NOMO-1 treated with dmso at 0.1 percent for 144 hours (cell line): ENCODE data around the gene SNX25.
"Not testable (repeated sequence)": the region's sequence is repeated elsewhere in the genome, so short reads cannot be mapped to it uniquely, and the experiment has no call there.

Source experiments
- DNase-seq: peaks from one replicate; lab custom pipeline; 2025; ENCODE audit not compliant: unreplicated experiment; lab: John Stamatoyannopoulos, UW

Gene SNX25

GRCh38 chr4:185341377-185341776 lies 132.0 kb downstream of the SNX25 start:
- no peak for DNase-seq

- DNase-seq: no peak
Observed at GRCh38 chr4:185341841-185342240, 132.4 kb downstream of the SNX25 start.

GRCh38 chr4:185343726-185344581 lies 134.6 kb downstream of the SNX25 start:
- DNase-seq: no peak

- DNase-seq: no peak
Observed at GRCh38 chr4:185344743-185345538, 135.5 kb downstream of the SNX25 start.

DNA sequence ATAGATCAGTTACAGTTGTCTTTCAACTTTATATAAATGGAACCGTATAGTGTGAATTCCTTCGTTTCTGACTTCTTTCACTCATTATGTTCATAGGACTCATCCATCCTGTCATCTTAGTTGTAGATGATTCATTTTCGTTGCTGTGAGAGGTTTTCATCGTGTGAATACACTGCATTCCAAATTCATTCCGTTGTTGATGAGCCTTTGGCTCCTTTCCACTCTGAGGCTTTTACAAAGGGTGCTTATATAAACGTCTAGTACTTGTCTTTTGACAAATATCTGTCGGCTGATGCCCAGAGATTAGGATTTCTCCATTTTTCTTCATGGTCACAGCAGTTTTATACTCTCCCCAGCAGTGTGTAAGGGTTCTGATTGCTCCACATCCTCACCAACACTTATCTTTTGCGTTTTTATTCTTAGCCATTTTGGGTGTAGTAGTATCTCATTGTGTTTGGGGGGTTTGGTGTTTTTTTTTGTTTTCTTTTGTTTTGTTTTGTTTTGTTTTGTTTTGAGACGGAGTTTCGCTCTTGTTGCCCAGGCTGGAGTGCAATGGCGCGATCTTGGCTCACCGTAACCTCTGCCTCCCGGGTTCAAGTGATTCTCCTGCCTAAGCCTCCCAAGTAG lies 137.7 kb downstream of the SNX25 start:
- no peak for DNase-seq

DNA sequence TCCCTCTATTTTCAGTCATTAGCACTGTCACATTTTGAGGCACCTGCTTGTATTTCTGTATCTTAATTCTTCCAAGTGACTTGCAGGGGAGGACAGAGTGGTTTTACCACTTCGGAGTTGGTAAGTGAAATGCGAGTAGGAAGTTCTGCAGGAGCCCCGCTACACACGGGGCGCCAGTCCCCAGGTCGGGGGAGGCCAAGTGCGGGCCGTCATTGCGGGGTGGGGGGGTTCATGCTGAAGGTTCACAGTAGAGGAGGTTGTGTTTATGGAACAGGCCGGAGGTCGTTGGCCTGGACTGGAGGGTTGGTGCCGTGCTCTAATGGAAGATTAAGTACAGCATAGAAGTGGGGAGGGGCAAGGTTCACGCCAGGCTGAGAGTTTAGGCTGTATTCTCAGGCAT lies 142.3 kb downstream of the SNX25 start:
- no peak for DNase-seq

GRCh38 chr4:185352202-185352601 lies 142.8 kb downstream of the SNX25 start:
- DNase-seq: no peak

DNA sequence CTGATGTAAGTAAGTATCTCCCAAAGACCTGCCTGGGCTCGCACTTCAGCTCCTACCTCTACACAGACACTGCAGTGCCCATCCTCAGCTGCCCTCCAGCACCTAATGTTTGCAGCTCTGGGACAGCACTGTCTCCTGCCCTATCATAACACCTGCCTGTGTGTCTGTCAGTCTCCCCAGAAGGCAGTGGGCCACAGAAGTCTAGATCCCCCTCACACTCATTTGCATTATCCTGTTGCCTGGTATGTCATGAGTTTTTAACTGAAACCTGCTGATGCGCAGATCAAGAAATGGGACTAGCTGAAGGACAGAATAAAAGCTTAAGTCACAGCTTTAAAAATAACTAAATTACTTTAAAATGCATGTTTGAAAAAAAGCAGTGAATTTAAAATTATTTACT lies 143.3 kb downstream of the SNX25 start:
- DNase-seq: no peak

- no peak for DNase-seq
Observed at GRCh38 chr4:185357211-185357610, 147.8 kb downstream of the SNX25 start.

DNA sequence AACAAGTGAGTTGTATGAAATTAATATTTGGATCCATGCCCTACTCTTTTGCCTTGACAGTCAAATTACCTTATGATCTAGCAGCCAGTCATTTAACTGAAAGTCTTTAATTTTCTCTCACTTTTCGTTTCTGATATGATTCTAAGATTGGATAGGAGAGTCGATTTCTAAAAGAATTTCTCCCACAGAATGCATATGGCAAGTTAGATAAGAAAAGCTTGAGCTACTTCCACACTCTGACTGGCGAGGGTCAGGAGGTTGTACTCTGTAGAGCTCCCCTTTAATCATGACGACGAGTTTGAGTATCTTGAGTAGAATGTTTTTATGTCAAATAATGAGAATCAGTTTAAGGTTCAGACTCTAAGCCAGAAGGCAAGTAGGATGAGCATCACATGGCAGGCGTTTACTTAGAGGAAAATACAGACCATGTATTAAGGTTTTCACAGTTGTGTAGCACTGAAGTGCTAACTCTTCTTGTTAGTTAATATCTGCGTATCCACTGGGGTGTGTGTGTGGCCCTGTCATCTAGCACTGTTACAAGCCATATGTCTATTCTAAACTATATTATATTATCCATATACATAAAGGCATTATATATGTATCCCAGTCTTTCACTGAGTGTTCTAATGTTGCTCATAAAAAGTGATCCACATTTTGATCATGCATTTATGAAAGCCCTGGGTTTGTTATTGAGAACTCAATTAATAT lies 148.5 kb downstream of the SNX25 start:
- no peak for DNase-seq

GRCh38 chr4:185358514-185358913 lies 149.1 kb downstream of the SNX25 start:
- no peak for DNase-seq

DNA sequence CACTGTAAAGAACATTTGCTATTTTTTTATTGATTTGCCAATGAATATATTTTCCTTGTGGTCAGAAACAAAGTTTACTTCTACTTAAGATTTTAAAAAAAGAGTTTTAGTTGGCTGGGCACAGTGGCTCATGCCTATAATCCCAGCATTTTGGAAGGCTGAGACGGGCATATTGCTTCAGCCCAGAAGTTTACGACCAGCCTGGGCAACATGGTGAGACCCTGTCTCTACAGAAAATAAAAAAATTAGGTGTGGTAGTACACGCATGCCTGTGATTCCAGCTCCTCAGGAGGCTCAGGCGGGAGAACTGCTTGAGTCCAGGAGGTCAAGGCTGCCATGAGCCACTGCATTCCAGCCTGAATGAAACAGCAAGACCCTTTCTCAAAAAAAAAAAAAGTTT lies 149.6 kb downstream of the SNX25 start:
- DNase-seq: no peak

DNA sequence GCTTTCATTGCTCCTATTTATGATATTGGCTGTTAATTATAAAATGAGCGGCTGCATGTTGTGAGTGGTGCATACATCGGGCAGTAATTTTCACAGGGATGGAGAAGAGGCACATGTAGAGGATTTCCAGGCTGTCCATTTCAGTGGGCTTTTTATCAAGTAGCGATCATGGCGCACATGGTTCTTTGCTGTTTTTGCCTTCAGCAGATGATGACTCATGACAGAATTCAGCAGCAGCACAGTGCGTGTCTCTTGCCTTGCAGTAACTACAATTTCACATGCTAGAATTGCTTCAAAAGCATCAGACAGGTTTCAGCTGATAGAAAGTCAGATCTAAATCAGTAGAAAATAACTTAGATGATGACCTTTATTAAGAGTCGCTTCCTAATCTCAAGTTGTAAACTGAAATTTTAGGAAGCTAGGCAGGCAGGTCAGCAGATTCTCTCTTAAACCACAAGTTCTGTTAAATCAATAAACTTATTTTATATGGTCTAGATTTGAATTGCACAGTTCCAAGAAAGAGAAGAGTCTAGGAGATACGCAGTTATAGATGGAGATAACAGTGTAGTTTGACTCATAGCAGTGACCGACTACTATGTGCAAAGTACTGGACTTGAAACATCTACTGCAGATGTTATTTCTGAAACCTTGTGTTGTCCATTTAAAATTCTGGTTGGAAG lies 150.5 kb downstream of the SNX25 start:
- DNase-seq: no peak

DNA sequence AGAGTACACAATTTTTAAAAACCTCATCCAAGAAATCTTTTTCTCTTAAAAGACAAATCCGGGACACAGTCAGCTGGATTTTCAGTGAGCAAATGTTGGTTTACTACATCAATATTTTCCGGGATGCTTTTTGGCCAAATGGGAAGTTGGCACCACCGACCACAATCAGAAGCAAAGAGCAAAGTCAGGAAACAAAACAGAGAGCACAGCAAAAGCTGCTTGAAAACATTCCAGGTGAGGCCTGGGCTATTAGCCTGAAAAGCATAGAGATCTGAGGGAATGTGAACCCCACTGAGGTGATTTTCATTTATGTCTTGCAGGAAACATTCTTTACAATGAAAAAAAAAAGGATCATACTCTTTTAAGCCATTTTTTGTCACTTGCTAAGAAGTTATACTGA lies 152.5 kb downstream of the SNX25 start:
- no peak for DNase-seq

DNA sequence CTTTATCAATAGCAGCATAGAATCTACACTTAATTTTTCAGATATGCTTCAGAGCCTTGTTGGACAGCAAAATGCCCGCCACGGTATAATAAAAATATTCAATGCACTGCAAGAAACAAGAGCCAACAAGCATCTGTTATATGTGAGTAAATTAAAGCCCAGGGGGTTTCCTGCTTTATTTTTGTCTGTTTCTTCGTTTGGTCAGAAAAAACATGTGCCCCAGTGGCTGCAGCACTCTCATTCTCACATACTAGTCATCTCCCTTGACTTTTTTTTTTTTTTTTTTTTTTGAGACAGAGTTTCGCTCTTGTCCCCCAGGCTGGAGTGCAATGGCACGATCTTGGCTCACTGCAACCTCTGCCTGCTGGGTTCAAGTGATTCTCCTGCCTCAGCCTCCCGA lies 153.2 kb downstream of the SNX25 start:
- not testable (repeated sequence) for DNase-seq

GRCh38 chr4:185363251-185363650 lies 153.9 kb downstream of the SNX25 start:
- no peak for DNase-seq

DNA sequence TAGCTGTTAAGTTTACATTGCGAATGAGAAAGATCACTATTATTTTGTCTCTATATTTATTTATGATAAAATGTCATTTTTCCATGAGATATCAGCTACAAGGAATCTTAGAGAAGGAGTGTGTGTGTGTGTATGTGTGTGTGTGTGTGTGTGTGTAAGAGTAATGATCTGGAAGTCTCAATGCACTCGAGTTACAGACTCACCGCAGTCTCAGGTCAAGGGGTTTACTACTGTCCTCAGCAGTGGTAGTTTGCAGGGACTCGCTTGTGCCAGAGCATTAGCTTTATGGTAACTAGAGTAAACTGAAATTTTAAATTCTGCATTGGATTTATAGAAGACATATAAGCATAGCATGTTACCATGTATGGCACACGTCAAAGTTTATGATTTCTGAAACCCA lies 155.5 kb downstream of the SNX25 start:
- DNase-seq: no peak

DNA sequence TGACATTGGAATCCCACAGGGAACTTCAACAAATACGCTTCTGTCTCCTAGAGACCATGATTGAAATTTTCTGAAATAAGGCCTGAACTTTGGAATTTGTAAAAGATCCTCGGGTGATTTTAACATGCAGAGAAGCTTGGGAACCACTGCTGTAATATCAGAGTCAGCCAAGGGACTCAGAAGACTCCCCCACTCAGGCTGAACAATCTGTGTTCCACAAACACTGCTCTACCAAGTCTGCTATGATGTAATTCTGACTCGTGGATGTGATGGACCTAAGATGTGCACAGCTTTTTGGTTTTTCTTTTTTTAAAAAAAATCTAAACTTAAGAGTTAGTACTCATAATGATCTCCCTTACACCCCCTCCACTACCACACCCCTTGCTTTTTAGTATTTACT lies 160.3 kb downstream of the SNX25 start:
- DNase-seq: no peak

DNA sequence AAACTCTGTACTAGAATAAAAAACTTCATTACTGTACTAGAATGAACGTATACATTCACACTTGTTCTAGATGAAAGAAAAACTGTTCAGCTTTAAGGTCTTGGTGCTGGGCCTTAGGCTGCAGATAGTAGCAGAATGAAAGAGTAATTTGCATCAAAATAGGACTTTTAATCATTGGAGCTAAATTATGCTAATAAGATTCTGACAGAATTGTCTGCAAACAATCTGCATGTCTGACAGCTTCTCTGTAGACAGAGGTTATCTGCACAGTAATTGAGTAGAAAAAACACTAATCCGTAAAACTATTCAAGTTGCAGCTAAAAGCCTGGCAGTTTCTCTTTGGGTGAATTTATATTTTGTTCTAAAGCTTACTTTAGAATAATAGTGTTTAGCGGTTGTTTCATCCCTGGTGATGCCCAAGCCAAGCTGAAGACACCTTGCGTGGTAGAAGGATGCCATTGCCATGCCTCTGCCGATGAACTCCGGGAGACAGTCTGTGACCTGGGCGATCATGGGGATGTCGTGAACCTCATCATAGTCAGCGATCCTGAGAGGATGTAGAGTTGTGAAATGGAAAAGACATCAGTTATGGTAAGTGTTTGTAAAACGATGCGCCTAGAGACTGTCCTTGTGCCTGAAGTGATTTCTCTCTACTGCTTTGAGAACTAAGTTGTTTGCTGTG lies 161.0 kb downstream of the SNX25 start:
- DNase-seq: no peak

GRCh38 chr4:185371702-185372101 lies 162.3 kb downstream of the SNX25 start:
- DNase-seq: no peak
